ENCODE measurements around the gene FAM50A.

FAM50A gene

DNA sequence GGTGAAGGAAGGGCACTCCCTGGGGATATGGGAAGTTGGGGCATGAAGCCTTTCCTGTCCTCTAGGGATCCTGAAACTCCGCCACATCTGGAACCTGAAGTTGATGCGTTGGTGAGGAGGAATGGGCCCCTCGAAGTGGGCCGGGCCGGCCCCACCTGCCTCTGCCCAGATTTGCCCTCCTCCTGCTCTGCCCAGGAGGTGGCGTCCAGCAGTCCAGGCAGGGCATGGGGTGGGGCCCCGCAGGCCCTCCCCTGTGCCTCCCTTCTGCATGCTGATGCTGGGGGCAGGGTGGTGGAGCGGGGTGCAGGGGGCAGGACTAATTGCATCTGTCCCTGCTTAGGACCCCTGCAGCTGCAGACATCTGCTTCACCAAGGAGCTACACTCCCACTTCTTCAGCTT is 30.8 kb upstream of the FAM50A start:
- no peak for DNase-seq

DNA sequence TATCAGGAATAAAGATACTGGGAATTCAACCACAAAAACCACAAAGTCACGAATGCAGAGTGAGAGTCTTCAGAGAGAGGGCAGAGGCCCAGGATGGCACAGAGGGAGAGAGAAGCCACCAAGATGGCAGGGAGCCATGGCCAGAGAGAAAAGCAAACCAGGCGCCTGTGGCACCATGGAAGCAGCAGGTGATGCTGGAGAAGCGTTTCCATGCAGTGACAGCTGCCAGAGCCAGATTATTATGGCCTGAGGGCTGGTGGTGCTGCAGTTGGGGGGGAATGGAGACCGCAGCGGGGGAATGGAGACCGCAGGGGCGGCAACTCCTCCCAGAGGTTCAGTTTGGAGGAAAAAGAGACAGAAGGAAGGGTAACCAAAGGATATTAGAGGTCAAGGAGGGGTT is 26.8 kb upstream of the FAM50A start:
- DNase-seq = no peak

DNA sequence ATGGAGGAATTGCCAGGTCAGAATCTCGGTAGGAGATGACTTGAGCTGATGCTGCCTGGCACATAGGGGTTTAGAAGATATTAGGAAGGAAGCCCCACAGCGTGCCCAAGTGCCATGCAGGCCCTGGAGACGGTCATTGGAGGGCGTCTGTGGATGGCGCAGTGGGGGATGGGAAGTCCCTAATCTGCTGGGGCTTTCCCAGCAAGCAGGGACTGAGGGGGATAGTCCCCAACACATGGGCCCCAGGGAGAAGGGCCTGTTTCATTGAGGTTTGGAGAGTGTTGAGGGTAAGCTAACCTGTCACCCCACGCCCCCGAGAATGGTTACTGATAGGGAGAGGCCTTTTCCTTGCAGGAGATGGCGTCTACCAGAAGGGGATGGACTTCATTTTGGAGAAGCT is 24.8 kb upstream of the FAM50A start:
- no peak for DNase-seq

DNA sequence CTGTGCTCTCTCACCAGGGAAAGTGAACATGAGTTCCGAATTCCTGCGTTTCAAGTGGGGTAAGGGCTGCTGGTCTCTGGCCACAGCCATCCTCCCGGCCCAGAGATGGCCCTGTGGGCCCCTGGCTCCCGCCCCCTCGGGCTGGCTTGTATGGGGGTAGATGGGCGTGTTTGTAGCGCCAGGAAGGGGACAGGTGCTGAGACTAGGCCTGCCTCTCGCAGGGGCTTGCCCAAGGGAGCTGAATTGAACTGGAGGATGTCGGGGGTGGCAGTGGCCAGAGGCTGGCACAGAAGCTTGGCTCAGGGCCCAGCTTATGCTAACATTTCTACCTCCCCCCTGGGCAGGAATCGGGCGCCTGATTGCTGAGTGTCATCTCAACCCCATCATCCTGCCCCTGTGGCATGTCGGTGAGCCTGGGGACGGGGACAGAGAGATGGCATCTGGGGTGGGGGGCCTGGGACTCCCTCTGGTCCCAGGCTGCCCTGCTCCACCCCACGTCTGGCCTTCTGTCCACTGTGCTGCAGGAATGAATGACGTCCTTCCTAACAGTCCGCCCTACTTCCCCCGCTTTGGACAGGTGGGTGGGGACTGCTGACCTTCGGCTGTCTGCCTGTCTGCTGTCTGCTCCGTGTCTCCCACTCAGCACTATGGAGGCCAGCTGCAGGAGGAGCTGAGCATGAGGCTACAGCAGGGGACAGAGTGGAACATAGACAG is 24.1 kb upstream of the FAM50A start:
- DNase-seq = no peak

DNA sequence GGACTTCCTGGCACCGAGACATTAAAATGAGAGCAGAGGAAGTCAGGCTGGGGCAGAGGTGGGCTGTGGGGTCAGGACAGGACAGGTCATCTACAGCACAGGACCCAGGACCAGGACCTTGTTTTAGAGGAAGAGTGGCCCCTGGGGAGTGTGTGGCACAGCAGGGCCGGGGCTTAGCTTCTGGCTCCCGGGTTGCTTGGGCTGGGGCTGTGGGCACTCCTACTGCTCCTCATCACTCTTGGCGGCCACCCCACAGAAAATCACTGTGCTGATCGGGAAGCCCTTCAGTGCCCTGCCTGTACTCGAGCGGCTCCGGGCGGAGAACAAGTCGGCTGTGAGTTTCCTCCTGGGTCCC is 23.6 kb upstream of the FAM50A start:
- no peak for DNase-seq

DNA sequence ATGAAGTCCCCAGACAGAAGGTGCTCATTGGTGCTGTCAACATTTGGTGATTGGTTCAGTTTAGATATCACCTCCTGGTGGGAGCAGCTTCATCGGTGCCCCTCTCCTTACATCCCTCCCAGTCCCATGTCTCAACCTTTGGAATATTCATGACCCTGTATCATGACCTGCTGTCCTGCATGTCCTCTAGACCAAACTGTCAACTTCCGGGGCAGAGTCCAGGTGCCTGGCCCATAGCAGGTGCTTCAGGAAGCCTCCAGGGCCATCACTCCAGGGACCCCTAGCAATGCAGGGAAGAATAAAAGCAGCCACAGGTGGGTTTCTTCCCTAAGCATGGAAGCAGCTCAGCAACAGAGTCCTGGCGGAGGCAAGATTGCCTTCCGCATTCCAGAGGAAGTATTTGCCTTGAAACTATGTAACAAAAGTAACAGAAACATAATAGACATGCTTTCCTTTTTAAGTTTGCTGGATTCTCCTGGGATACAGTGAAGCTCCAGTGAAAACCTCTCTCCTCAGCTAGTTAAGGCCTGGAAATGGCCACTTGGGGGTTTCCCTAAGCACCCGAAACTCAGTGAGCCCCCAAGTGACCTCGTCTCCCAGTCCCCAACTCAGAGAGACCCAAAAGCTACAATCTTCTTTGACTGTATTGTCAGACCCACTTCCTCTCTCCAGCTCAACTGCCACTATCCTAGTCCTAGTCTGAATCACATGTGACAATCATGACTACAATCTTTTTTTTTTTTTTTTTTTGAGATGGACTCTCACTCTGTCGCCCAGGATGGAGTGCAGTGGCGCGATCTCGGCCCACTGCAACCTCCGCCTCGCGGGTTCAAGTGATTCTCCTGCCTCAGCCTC is 16.8 kb upstream of the FAM50A start:
- DNase-seq = peak; percentile 44

DNA sequence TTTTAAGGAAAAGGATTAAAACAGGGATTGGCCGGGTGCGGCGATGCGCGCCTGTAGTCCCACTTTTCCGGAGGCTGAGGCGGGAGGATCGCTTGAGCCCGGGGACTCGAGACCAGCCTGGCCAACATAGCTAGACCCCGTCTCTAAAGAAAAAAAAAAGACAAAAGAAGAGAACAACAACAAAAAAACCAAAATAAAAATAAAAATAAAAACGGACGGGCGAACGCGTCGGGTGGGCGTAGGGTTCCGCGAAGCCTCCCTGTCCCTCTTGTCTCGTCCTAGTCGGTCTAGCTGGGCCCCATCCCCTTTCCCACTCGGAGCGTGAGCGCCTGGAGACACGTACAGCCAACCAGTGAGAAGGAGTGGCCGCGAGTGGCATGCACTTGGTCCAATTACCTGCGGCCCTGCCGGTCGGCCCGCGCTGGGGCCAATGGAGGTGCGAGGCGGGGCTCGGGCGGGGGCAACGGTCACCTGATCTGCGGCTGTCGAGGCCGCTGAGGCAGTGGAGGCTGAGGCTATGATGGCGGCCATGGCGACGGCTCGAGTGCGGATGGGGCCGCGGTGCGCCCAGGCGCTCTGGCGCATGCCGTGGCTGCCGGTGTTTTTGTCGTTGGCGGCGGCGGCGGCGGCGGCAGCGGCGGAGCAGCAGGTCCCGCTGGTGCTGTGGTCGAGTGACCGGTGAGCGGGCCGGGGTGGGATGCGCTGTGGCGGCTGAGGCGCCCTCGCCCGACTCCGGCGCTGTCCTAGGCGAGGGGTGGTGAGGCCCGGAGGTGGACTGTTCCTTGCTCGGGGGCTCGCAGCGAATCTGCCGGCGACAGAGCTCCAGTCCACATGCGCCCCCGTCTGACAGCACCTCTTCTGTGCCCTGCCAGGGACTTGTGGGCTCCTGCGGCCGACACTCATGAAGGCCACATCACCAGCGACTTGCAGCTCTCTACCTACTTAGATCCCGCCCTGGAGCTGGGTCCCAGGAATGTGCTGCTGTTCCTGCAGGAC is 15.5 kb upstream of the FAM50A start, which contains the start of gene ATP6AP1:
Gene ATP6AP1 (plus strand): TSS at position 502 of the 996 bp plus-strand sequence. CDS start 16 bp downstream, at position 518.
- DNase-seq = peak; percentile 93

DNA sequence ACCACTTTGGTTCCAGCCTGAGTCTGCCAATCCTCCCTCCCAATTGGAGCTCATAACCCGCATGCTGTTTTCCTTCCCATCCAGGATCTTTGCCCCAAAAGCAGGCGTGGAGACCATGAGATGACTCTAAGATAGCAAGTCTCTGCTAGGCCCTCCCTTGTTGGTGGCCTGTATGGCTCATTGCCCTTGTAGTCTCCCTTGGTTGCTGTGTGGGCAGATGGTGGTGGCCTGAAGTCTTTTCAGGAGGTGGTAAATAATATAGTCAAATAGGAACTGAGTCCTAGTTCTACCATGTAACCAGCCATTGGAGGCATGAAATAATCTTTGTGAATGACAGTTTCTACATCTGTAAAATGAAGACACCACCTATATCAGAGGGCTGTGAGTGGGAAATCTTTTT is 14.2 kb upstream of the FAM50A start:
- DNase-seq = peak; percentile 47

DNA sequence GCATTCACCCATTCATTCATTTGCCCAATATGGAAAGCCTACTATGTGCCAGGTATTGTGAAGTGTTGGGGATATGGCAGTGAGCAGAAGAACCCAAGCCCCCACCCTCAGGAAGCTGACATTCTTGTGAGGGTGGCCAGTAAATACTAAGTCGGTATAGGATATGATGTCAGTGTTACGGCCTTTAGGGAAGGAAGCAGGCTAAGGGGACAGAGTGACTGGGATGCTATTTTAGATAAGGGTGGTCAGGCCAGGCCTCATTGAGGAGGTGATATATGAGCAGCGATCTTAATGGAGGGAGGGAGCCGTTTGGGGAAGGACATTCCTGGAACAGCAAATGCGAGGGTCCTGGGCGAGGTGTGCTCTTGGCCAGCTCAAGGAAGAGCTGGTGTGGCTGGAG is 13.5 kb upstream of the FAM50A start:
- peak; percentile 53 for DNase-seq

DNA sequence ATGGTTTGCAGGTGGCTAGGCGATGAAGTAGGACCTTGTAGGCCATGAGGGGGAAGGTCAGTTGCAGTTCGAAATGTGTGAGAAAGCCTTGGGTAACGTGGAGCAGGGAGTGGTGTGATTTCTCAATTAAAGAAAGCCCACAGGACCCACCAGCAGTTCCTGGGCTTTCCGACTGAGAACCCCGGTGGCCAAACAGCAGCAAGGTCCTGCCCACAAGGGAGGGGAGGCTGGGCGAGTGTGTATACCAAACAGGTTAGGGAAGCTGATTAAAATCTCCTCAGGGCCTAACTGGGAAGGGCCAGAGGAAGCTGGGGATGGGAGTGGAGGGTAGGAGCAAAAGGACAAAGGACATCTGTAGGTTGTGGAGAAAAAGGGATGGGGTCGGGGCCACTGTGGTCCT is 13.0 kb upstream of the FAM50A start:
- peak; percentile 78 for DNase-seq

DNA sequence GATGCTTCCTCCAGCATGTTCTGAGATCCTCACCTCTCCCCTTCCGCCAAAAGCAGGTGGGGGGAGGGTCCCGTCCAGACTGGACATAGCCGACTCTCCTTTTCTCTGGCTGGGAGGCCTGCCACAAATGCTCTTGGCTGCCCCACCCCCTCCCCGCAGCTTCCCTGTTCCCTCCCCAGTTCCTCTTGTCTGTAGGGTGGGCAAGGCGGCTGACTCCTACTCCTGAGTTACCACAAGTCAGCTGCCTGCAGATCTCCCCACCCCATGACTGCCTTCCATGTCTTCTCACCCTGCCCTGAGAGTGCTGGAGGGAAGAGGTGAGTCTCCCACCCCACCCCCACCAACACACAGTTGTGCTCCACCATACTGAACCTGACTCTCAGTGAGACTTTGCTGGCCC is 12.6 kb upstream of the FAM50A start:
- peak; percentile 66 for DNase-seq

DNA sequence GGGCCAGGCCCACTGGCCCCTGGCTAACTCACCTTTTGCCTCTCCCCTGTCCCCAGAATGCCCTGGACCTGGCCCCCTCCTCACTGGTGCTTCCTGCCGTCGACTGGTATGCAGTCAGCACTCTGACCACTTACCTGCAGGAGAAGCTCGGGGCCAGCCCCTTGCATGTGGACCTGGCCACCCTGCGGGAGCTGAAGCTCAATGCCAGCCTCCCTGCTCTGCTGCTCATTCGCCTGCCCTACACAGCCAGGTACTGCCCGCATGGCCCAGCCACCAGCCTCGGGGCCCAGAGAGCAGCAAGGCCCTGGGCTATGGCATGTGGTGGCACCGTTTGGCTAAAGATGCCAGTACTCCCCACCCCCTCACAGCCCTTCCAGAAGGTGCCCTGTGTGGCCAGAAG is 11.7 kb upstream of the FAM50A start:
- no peak for DNase-seq

DNA sequence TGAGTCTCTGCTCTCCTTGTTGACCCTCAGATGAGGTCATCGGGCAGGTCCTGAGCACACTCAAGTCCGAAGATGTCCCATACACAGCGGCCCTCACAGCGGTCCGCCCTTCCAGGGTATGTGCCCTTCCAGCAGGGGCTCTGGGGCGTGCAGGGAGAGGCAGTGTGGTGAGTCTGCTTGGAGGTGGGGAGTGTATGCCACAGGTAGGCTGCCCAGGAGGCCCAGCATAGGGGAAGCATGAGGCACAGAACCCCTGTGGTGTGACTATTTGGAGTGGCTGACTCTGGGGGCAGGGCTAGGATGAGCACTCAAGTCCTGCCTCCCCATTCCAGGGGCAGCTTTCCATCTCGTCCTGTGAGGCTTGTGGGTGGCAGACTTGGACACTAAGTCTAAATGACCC is 10.3 kb upstream of the FAM50A start:
- DNase-seq = no peak

DNA sequence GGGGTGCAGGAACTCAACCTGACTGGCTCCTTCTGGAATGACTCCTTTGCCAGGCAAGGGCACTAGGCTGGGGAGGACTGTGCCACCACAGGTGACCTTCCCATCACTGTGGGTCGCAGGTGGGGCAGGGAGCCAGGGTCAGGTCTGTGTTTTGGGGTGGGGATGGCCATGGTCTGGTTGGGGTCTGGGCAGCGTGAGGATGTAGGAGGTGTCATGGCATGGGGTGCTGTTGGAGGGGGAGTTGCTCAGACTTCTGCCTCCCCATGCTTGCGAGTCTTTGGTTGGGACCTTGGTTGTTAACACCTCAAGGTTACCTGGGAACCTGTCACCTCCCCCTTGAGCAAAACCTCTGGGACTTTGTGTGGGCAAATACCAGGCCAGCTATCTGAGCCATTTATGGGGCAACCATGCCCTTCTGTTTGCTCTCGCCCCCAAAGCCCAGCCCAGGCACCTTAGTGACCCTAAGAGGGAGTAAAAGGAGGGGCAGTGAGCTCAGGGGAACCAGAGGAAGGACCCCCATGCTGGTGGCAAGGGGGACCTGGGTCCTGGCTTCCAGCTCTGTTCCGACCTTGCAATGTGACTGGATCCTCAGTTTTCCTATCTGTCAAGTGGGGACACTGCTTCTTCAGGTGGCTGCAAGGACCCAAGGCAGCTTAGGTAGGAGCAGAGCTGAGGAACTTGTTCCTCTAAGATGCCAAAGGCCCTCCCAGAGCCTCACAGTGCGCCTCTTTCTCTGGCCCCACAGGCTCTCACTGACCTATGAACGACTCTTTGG is 9.4 kb upstream of the FAM50A start:
- DNase-seq = no peak

DNA sequence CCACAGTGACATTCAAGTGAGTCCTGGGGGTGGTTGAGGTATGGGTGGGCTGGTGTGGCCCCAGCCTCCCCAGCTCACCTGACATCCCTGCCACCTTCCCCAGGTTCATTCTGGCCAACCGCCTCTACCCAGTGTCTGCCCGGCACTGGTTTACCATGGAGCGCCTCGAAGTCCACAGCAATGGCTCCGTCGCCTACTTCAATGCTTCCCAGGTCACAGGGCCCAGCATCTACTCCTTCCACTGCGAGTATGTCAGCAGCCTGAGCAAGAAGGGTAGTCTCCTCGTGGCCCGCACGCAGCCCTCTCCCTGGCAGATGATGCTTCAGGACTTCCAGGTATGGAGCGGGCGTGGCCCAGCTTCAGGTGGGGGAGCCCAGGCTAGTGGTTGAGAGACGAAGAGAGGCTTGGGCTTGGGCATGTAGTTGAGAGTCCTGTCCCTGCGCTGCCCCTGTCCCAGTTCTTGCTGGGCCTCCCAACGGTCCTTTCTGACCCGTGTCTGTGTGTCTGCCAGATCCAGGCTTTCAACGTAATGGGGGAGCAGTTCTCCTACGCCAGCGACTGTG is 8.7 kb upstream of the FAM50A start:
- no peak for DNase-seq

DNA sequence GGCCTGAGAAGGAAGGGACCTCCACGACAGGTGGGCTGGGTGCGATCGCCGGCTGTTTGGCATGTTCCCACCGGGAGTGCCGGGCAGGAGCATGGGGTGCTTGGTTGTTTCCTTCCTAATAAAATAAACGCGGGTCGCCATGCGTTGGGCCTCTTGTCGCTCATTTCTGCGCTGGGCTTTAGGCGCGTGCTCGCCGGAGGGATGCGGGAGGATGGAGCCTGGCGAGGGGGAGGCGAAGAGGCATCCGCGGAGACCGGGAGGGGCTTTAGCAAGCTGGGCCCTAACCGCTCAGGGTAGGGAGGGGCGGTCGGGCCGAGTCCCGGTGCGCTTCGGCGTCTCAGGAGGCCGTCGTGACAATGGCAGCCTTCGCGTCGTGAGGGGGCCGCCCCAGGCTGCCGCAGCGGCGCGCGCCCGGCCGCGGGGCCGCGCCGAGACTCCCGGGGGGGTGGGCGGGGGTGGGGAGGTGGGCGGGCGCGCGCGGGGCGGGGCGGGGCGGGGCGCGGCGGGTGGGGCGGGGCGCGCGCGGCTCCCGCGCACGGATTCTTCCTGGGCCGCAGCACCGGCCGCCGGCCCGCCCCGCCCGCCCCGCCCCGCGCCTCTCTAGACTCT is 7.5 kb upstream of the FAM50A start:
- DNase-seq = peak; percentile 50

DNA sequence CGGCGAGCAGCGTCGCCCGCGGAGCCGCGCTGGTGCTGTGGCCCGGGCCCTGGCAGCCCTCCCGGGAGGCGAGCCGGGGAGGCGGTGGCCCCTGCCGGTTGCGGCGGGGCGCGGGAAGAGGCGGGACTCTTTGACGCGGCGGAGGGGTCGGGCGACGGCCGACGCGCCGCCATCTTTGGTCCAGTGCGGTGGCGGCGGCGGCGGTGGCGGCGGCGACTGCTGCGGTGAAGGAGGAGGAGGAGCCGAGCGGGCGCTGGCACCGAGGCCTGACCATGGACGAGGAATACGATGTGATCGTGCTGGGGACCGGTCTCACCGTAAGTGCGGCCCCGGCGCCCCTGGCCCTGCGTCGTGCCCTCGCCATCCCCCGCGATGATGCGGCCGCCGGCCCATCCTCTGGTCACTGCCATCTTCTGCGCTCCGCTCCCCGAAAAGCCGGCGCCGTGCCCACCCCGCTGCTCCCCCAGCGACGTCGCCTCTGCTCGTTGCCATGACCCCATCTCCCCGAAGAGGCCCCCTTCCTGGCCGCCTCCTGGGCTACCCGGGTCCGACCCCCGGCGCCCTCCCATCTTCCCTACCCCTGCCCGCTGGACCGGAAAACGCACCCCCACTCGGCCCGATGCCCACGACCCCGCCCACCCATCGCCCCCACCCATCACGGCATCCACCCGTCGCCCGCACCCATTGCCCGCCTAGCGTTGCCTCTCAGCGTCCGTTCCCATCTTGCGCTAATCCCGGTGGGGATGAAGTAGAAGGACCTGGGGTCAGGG is 6.8 kb upstream of the FAM50A start, which contains the start of gene GDI1:
Gene GDI1 (plus strand): TSS at position 172 of the 770 bp plus-strand sequence. CDS start 101 bp downstream, at position 273.
- DNase-seq = peak; percentile 46

DNA sequence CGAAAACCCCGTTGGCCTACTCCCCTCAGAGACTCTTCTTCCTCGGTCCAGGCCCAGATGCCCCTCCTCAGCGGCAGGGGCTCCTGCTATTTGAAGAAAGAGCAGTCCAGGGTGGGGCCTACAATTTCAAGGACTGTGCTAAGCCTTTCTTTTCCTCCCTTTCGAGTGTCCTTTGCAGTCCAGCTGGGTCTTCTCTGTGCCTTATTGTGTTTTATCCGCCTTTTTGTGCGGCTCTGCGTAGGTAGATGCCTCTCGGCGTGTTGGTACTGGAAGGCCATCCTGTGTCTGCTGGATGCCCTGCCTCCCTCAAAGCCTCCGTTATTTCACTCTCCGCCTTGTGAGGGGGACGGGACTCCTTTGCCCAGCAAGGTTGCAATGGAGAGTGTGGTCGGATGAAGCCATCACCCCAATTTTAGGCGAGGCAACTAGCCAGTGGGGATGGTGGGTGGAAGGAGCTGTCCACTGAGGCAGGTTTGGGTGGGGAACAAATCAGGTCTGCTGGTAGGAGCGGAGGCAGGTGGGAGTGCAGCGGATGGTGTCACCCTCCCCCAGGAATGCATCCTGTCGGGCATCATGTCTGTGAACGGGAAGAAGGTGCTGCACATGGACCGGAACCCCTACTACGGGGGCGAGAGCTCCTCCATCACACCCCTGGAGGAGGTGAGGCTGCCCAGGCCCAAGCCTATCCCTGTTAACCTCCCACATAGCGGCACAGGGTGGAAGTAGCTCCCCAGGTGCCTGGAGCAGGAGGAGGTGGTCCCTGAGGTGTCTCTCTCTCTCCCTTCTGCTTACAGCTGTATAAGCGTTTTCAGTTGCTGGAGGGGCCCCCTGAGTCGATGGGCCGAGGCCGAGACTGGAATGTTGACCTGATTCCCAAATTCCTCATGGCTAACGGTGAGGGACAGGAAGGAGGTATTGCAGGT is 5.7 kb upstream of the FAM50A start:
- no peak for DNase-seq

DNA sequence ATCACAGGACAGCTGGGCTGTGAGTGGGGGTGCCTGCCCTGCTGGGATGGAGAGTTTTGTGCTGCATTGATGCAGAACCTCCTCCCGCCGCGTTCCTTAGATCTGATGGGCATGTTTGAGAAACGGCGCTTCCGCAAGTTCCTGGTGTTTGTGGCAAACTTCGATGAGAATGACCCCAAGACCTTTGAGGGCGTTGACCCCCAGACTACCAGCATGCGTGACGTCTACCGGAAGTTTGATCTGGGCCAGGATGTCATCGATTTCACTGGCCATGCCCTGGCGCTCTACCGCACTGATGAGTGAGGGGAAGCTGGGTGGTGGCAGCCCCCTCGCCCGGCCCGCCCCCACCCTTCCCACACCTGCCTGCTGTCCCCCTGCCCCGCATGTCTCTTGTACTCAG is 4.1 kb upstream of the FAM50A start:
- DNase-seq = no peak
